ENCODE data around the gene DNAJC1. TPM values are rescaled to one million over a fixed set of nuclear protein-coding genes. Genes with fewer than 3 reads are reported as not detected.

The DNAJC1 gene
- total and polyA plus RNA-seq, 2 of the 8 experiments (the other 6 are each of a cell fraction or from before 2014, with no cell fraction given): 6.8 to 14.8 TPM

- 60% methylated on average over 3 of the region's 3 CpGs; no CpG with 5 or more reads in 1 of the 2 experiments for WGBS, 2 experiments (ENCODE audit: extremely low coverage in 1 of 2, insufficient coverage in 1 of 2, insufficient read length in 1 of 2, insufficient replicate concordance in 2 of 2, low coverage in 1 of 2, low lambda C conversion rate in 2 of 2, missing lambda C conversion rate in 1 of 2)
- no peak for FAIRE-seq
These were observed 20.0 kb upstream of the DNAJC1 start for GRCh38 chr10:22023508-22023907.

More at GRCh38 chr10:22023508-22023907, 20.0 kb upstream of the DNAJC1 start:
- Histone ChIP-seq H4K5ac (ENCODE audit: insufficient read length, low read depth, low read length) (no peak overlapping the region), H3K27me3 (replicated peaks in 1 of 4; ENCODE audit: control insufficient read depth in 3 of 4, extremely low read depth in 1 of 4, insufficient read depth in 3 of 4, low read length in 3 of 4) (peaks cover 0 to 1% (median 0%) of the 10 kb centered on the region in 4 experiments; a peak in 1 of 7 replicates), H3K23me2 (ENCODE audit: low read depth, low read length) (no peaks in the 10 kb centered on the region), H3K9ac (replicated peaks in 1 of 4; ENCODE audit: extremely low read depth in 1 of 4, low read depth in 3 of 4, low read length in 3 of 4) (no peak overlapping the region), H3K18ac (ENCODE audit: extremely low read depth, low read length) (no peak overlapping the region), H2BK120ac (replicated peaks; ENCODE audit: low read depth, low read length) (no peak overlapping the region), H4K20me1 (replicated peaks in 1 of 2; ENCODE audit: control insufficient read depth in 1 of 2, insufficient read depth in 2 of 2, low read length in 2 of 2) (no peaks in the 10 kb centered on the region), H2AK5ac (ENCODE audit: low read depth, low read length) (no peak overlapping the region), H2BK20ac (ENCODE audit: low read length) (no peak overlapping the region), H3K79me1 (ENCODE audit: low read depth, low read length) (no peaks in the 10 kb centered on the region), H4K8ac (ENCODE audit: extremely low read depth, insufficient read depth, low read length) (no peak overlapping the region), H3K4me3 (ENCODE audit: extremely low read depth in 1 of 4, insufficient read depth in 2 of 4, low read depth in 3 of 4, low read length in 4 of 4) (no peak overlapping the region), H3K27ac (ENCODE audit: low read depth, low read length) (no peak overlapping the region), H2AFZ (ENCODE audit: low read length) (no peak overlapping the region), H3K4me2 (ENCODE audit: insufficient read depth in 1 of 2, low read depth in 2 of 2, low read length in 2 of 2) (no peak overlapping the region), H4K91ac (replicated peaks; ENCODE audit: insufficient read length, low read length) (no peak overlapping the region), H3K9me3 (ENCODE audit: insufficient read depth in 2 of 2, low read depth in 1 of 2, low read length in 1 of 2) (peaks cover 0 to 3% of the 10 kb centered on the region in 2 experiments; a peak in 1 of 4 replicates), H3K4me1 (replicated peaks in 1 of 4; ENCODE audit: control insufficient read depth in 3 of 4, insufficient read depth in 4 of 4, low read length in 3 of 4) (no peaks in the 10 kb centered on the region), H3K79me2 (ENCODE audit: control insufficient read depth in 1 of 2, insufficient read depth in 2 of 2, low read length in 2 of 2) (no peaks in the 10 kb centered on the region), H3K36me3 (ENCODE audit: control insufficient read depth in 2 of 4, insufficient read depth in 4 of 4, low read length in 3 of 4) (no peaks in the 10 kb centered on the region), H2BK12ac (ENCODE audit: low read depth, low read length) (no peak overlapping the region), H3K4ac (replicated peaks; ENCODE audit: insufficient read length, low read depth, low read length) (no peak overlapping the region), H3K56ac (replicated peaks; ENCODE audit: insufficient read length, low read depth, low read length) (no peak overlapping the region), H3K14ac (ENCODE audit: insufficient read length) (no peak overlapping the region), H2BK5ac (ENCODE audit: low read depth, low read length) (no peak overlapping the region), H2BK15ac (ENCODE audit: low read length) (no peak overlapping the region), H3K23ac (ENCODE audit: insufficient read length) (no peak overlapping the region)
- ChIA-PET CTCF (ENCODE audit: partially characterized antibody) (interaction anchor here (0.6 to 1.1 kb wide), 4 partner anchors 14 to 656 kb away, joined by 3 read pairs; no protein-coding TSS in a partner anchor), POLR2A (ENCODE audit: partially characterized antibody) (no interaction called here)
- TF ChIP-seq SP2 (IDR thresholded peaks at IDR 0.05; ENCODE audit: low read length) (no peak), POLR2A (IDR thresholded peaks at IDR 0.05; ENCODE audit: control extremely low read depth in 1 of 2, low read depth in 2 of 2, low read length in 2 of 2) (no peak), RAD21 (IDR thresholded peaks at IDR 0.05 in 1 of 2, conservative IDR thresholded peaks at IDR 0.05 in 1 of 2; ENCODE audit: low read depth in 2 of 2, low read length in 2 of 2) (no peak), MAFK (IDR thresholded peaks at IDR 0.05; ENCODE audit: low read depth, low read length) (no peak), TAF7 (optimal IDR thresholded peaks at IDR 0.05; ENCODE audit: borderline replicate concordance, low read depth, low read length) (no peak), ZNF274 (IDR thresholded peaks at IDR 0.05; ENCODE audit: borderline replicate concordance, extremely low read depth, low read length) (no peak), SAP30 (IDR thresholded peaks at IDR 0.05; ENCODE audit: insufficient read depth, insufficient replicate concordance, low read length) (no peak), EZH2 (IDR thresholded peaks at IDR 0.05; ENCODE audit: low read depth, low read length, severe bottlenecking) (no peak), BCL11A (IDR thresholded peaks at IDR 0.05; ENCODE audit: low read depth in 2 of 2, low read length in 2 of 2) (no peak), EGR1 (IDR thresholded peaks at IDR 0.05; ENCODE audit: borderline replicate concordance, low read depth, low read length) (no peak), FOSL1 (IDR thresholded peaks at IDR 0.05; ENCODE audit: insufficient read depth, low read depth, low read length) (no peak), BRCA1 (IDR thresholded peaks at IDR 0.05; ENCODE audit: low read depth, low read length) (no peak), BACH1 (IDR thresholded peaks at IDR 0.05; ENCODE audit: low read length) (no peak), NANOG (IDR thresholded peaks at IDR 0.05; ENCODE audit: insufficient read depth, low read depth, low read length, poor library complexity, severe bottlenecking) (no peak)
- no peak for DNase-seq (ENCODE audit: low read depth in 1 of 2, low spot score in 2 of 2)
